ENCODE measurements around the gene DAPK2.

Gene DAPK2

GRCh38 chr15:63891079-63891767 lies 155.1 kb downstream of the DAPK2 start:
- no peaks in the 10 kb centered on the region for H3K27me3 ChIP-seq
- H3K27ac ChIP-seq: peak overlapping the region; percentile 20
- peaks cover 33 to 44% of the 10 kb centered on the region in 2 experiments for H3K4me1 ChIP-seq (ENCODE audit: control insufficient read depth in 1 of 2, insufficient read depth in 1 of 2, low read depth in 1 of 2, low read length in 1 of 2)
- peak; percentile 65 for TF ChIP-seq CTCF (IDR thresholded peaks at IDR 0.05)
- no peak overlapping the region for H3K4me3 ChIP-seq (ENCODE audit: low read depth in 1 of 2, low read length in 1 of 2)
- H3K36me3 ChIP-seq: no peaks in the 10 kb centered on the region
- H3K9me3 ChIP-seq: no peaks in the 10 kb centered on the region

GRCh38 chr15:63890617-63891016 lies 155.7 kb downstream of the DAPK2 start:
- TF ChIP-seq CTCF (IDR thresholded peaks at IDR 0.05): no peak
- Histone ChIP-seq H3K27ac (no peak overlapping the region), H3K27me3 (no peaks in the 10 kb centered on the region), H3K4me3 (ENCODE audit: low read depth in 1 of 2, low read length in 1 of 2) (no peak overlapping the region), H3K36me3 (no peaks in the 10 kb centered on the region), H3K4me1 (ENCODE audit: control insufficient read depth in 1 of 2, insufficient read depth in 1 of 2, low read depth in 1 of 2, low read length in 1 of 2) (peaks cover 26 to 38% of the 10 kb centered on the region in 2 experiments), H3K9me3 (no peaks in the 10 kb centered on the region)

GRCh38 chr15:63889831-63890230 lies 156.5 kb downstream of the DAPK2 start:
- TF ChIP-seq CTCF (IDR thresholded peaks at IDR 0.05): no peak
- Histone ChIP-seq H3K27me3 (no peaks in the 10 kb centered on the region), H3K4me1 (ENCODE audit: control insufficient read depth in 1 of 2, insufficient read depth in 1 of 2, low read depth in 1 of 2, low read length in 1 of 2) (peaks cover 26 to 38% of the 10 kb centered on the region in 2 experiments), H3K36me3 (no peaks in the 10 kb centered on the region), H3K9me3 (no peaks in the 10 kb centered on the region), H3K4me3 (ENCODE audit: low read depth in 1 of 2, low read length in 1 of 2) (no peak overlapping the region), H3K27ac (peak overlapping the region; percentile 23)

- Histone ChIP-seq H3K9me3 (no peaks in the 10 kb centered on the region), H3K4me1 (ENCODE audit: control insufficient read depth in 1 of 2, insufficient read depth in 1 of 2, low read depth in 1 of 2, low read length in 1 of 2) (peaks cover 25 to 38% of the 10 kb centered on the region in 2 experiments), H3K27me3 (no peaks in the 10 kb centered on the region), H3K4me3 (ENCODE audit: low read depth in 1 of 2, low read length in 1 of 2) (no peak overlapping the region), H3K27ac (no peak overlapping the region), H3K36me3 (no peaks in the 10 kb centered on the region)
- TF ChIP-seq CTCF (IDR thresholded peaks at IDR 0.05): no peak
Measured at GRCh38 chr15:63888823-63889222, 157.5 kb downstream of the DAPK2 start.

GRCh38 chr15:63888146-63888545 lies 158.1 kb downstream of the DAPK2 start:
- H3K9me3 ChIP-seq: no peaks in the 10 kb centered on the region
- H3K27me3 ChIP-seq: no peaks in the 10 kb centered on the region
- H3K4me3 ChIP-seq (ENCODE audit: low read depth in 1 of 2, low read length in 1 of 2): no peak overlapping the region
- no peak for TF ChIP-seq CTCF (IDR thresholded peaks at IDR 0.05)
- H3K36me3 ChIP-seq: no peaks in the 10 kb centered on the region
- H3K27ac ChIP-seq: no peak overlapping the region
- peaks cover 18 to 32% of the 10 kb centered on the region in 2 experiments for H3K4me1 ChIP-seq (ENCODE audit: control insufficient read depth in 1 of 2, insufficient read depth in 1 of 2, low read depth in 1 of 2, low read length in 1 of 2)
